ENCODE measurements around the gene CGB8.
"Not testable (repeated sequence)": the region's sequence is repeated elsewhere in the genome, so short reads cannot be mapped to it uniquely, and the experiment has no call there.

The CGB8 gene

DNA sequence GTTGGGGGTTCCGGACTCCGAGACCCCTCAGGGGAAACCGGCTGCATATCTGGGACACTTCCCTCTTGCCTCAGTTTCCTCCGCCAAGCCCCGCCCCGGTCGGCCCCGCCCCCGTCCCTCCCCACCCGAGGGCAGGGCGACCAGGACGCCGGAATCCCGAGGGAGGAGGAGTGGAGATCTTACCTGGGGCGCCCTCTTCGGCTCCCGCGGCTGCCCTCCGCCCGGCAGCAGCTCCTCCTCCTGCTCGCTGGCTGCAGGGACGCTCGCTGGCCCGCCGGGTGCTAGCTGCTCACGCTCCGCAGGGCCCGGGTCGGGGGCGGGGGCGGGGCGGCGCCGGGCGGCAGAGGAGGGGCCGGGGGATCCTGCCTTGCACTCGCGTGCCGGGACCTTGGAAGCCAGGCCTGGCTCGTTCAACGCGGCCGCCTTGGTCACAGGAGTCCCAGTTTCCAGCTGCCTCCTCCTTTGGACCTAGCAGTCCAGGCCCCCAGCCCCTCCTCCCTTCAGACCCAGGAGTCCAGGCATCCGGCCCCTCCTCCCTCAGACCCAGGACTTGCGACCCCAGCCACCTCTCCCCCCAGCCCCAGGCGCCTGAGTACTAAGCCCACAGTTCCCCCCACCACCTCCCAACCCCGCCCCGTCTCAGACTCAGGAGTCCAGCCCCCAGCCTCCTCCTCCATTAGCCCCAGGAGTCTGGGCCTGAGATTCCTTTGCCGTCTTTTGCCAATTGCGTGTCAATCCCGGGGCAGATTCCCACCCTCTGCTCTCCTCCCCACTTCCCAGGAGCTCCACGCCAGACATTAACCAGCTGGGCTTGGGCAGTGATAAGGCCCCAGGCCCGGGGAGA is 16.1 kb upstream of the CGB8 start, which contains the start of gene NTF4:
NTF4 (minus strand) TSS at position 51 of the 844 bp plus-strand sequence. CDS start 2,821 bp downstream, outside the sequence.
- DNase-seq: no peak

DNA sequence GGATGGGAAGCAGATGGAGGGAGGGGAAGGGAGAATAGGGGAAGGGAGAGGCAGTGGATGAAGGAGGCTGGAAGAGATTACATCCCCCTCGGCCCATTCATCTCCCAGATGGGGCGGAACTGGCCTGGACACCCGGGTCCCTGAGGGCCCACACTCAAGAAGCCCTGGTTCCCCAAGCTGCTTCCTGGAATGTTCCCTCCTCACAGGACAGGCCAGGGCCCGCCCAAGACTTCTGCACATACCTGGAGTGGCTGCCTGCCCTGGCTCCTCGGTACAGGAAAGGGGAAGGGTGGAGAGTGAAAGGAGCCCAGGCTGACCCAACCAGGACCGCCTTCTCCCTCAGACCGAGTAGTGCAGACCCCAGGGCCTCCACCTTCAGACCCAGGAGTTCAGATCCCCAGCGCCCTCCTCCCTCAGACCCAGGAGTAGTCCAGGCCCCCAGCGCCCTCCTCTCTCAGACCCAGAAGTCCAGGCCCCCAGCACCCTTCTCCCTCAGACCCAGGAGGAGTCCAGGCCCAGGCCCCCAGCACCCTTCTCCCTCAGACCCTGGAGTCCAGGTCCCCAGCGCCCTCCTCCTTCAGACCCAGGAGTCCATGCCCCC is 15.2 kb upstream of the CGB8 start:
- no peak for DNase-seq

DNA sequence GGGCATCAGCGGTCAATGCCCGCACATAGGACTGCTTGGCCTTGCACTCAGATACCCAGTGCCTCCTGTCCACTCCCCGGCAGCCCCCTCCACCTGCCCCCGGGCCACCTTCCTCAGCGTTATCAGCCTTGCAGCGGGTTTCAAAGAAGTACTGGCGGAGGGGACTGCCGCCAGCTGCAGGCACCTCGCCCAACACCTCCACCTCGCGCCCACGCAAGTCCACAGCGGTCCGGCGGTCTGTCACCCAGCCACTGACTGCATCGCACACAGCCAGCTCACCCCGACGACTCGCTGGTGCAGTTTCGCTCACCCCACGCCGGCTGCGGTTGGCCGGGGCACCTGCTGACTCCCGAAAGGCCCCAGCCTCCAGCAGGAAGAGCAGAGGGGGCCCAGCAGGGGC is 12.5 kb upstream of the CGB8 start:
- DNase-seq: no peak

GRCh38 chr19:49061000-49061399 is 12.1 kb upstream of the CGB8 start:
- no peak for DNase-seq

GRCh38 chr19:49059053-49059452 is 10.1 kb upstream of the CGB8 start:
- DNase-seq: no peak

GRCh38 chr19:49058562-49058961 is 9.7 kb upstream of the CGB8 start:
- peak; percentile 22 for DNase-seq

GRCh38 chr19:49057636-49058234 is 8.8 kb upstream of the CGB8 start, which contains the start of gene CGB7:
TSS of gene CGB7 (minus strand) at chr19:49057749. CDS start at chr19:49055375, 2,374 bp downstream.
- peak; percentile 32 for DNase-seq

DNA sequence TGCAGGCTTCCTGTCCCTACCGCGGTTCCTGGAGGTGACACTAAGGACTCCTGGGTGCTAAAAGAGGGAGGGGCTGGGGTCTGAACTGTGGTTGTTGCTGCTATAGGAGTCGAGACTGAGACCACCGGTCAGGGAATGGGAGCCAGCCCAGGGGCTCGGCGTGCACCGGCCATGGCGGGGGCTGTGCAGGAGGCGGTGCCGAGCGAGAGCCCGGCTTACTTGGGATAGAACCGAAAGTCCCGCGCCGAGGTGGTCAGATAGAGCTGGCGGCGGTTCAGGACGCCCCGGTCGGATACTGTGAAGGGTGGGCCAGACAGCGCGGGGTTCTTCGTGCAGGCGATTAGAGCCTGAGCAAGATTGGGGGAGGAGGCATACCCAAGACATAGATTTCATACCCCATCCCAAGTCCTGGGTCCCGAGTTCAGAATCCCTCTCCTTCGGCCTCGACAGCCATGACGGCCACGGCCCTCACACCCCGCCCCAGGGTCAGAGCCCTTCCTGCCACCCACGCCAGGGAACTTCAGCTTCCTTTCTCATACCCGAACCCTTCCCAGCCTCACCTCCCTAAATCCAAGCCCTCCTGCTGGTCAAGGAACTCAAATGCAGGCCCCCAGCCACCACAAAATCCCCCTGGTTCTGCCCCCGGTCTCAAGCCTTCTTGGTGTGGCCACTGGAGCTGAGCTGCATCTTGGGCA is 8.1 kb upstream of the CGB8 start:
- DNase-seq: not testable (repeated sequence)

- peak; percentile 28 for DNase-seq
These were observed 7.4 kb upstream of the CGB8 start for GRCh38 chr19:49056101-49056901.

DNA sequence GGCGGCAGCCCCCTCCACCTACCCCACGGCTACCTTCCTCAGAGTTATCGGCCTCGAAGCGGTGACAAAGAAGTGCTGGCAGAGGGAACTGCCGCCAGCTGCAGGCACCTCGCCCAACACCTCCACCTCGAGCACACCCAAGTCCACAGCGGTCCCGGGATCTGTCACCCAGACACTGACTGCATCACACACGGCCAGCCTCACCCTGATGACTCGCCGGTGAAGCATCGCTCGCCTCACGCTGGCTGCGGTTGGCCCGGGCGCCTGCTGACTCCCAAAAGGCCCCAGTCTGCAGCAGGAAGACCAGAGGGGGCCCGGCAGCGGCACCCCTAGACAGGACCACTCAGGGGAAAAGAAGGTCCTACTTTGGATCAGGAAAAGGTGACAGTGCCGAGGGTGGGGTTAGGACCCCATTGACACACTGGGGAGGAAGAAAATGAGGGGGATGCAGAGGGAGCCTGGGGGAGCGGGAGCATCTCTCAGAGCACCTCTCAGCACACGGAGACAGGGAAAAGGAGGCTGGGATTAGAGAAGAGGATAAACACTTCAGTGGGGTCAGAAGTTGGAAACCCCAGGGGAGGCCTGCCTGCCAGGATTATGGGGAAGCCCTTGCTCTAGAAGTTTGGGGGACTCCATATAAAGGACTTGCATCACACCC is 1.6 kb upstream of the CGB8 start:
- DNase-seq: not testable (repeated sequence)

DNA sequence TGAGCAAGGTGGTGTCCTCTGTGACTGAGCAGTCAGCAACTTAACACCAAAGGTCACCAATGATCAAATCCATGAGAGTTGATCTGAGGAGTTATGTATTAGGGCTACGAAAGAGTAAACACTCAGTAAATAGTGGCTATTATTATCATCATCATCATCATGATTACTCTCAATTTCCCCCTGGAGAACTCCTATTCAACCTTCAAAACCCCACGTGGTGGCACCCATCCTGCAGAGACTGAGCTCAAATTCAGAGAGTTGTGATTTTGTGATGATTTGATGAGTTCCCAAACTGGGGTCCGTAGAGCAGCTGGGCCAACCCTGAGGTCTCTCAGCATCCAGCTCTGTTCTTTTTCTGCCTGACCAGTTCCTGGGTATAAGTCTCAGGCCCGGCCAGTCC is 923 bp upstream of the CGB8 start:
- DNase-seq: not testable (repeated sequence)

DNA sequence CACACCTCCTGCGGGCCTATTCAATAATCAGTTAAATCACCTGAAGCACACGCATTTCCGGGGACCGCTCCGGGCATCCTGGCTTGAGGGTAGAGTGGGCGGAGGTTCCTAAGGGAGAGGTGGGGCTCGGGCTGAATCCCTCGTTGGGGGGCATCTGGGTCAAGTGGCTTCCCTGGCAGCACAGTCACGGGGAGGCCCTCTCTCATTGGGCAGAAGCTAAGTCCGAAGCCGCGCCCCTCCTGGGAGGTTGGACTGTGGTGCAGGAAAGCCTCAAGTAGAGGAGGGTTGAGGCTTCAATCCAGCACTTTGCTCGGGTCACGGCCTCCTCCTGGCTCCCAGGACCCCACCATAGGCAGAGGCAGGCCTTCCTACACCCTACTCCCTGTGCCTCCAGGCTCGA is 5.4 kb downstream of the CGB8 start, which contains the start of gene CGB5:
CGB5 (plus strand) TSS at position 301 of the 400 bp plus-strand sequence. CDS start 362 bp downstream, outside the sequence.
- not testable (repeated sequence) for DNase-seq

GRCh38 chr19:49042666-49043065 is 6.2 kb downstream of the CGB8 start:
- DNase-seq: not testable (repeated sequence)

GRCh38 chr19:49042177-49042576 is 6.7 kb downstream of the CGB8 start:
- no peak for DNase-seq

GRCh38 chr19:49039736-49040135 is 9.2 kb downstream of the CGB8 start:
- DNase-seq: not testable (repeated sequence)

DNA sequence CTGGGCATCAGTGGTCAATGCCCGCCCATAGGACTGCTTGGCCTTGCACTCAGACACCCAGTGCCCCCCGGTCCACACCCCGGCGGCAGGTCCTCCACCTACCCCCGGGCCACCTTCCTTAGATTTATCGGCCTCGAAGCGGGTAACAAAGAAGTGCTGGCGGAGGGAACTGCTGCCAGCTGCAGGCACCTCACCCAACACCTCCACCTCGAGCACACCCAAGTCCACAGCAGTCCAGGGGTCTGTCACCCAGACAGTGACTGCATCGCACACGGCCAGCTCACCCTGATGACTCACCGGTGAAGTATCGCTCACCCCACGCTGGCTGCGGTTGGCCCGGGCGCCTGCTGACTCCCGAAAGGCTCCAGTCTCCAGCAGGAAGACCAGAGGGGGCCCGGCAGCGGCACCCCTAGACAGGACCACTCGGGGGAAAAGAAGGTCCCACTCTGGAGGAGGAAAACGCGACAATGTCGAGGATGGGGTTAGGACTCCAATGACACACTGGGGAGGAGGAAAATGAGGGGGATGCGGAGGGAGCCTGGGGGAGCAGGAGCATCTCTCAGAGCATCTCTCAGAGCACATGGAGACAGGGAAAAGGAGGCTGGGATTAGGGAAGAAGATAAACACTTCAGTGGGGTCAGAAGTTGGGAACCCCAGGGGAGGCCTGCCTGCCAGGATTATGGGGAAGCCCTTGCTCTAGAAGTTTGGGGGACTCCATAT is 10.2 kb downstream of the CGB8 start:
- not testable (repeated sequence) for DNase-seq

DNA sequence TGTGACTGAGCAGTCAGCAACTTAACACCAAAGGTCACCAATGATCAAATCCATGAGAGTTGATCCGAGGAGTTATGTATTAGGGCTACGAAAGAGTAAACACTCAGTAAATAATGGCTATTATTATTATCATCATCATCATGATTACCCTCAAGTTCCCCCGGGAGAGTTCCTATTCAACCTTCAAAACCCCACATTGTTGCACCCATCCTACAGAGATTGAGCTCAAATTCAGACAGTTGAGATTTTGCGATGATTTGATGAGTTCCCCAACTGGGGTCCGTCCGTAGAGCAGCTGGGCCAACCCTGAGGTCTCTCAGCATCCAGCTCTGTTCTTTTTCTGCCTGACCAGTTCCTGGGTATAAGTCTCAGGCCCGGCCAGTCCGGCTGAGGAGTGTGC is 10.8 kb downstream of the CGB8 start:
- DNase-seq: not testable (repeated sequence)

GRCh38 chr19:49036815-49037214 is 12.1 kb downstream of the CGB8 start, which contains the start of gene CGB1:
TSS of gene CGB1 (minus strand) at chr19:49036895. CDS start at chr19:49036711, 184 bp downstream.
- DNase-seq: peak; percentile 78

DNA sequence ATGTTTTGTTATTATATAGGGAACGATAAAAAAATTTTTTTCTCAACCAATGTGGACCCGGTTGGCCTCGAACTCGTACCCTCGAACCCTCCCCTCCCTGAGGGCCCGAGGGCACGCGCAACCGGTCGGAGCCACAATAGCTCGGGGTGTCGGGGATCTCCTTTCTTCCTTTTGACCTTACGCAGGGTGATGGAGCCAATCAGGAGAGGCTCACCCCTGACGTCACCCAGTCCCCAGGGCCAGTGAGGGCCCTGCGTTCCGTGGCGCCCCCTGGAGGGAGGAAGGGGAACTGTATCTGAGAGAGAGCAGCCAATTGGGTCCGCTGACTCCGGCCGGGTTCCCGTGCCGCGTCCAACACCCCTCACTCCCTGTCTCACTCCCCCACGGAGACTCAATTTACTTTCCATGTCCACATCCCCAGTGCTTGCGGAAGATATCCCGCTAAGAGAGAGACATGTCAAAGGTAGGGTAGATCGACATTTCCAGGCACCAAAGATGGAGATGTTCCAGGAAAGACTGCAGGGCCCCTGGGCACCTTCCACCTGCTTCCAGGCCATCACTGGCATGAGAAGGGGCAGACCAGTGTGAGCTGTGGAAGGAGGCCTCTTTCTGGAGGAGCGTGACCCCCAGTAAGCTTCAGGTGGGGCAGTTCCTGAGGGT is 17.1 kb downstream of the CGB8 start, which contains the start of gene CGB2:
CGB2 (plus strand) TSS at position 249 of the 660 bp plus-strand sequence; CDS start at position 455, 206 bp downstream.
- peak; percentile 91 for DNase-seq

GRCh38 chr19:49030323-49030722 is 18.6 kb downstream of the CGB8 start:
- not testable (repeated sequence) for DNase-seq

All from activated CD4-positive, alpha-beta T cell treated with anti-CD3 and anti-CD28 coated beads, Interleukin-2, amount 50 U/mL, for 16 hours (primary cell).